Stimulated activated naive B cell treated with anti-CD40 and anti-IgM and Interleukin-4, amounts not matched to agents 10 μg/mL and 1 μg/mL and 100 μg/mL, for 72 hours (primary cell): ENCODE measurements around the gene SAV1.

Experiments
- ATAC-seq, 2 donors: fragments of 150-1000 bp; cut with Tn5 transposase; replicated peaks; 2 replicates each; pipeline ENCODE4 v1.10.0; 2021; ENCODE audit warnings: moderate library complexity in 1 of 2
- DNase-seq: peaks from one replicate; pipeline ENCODE4 v3.0.0; 2021
- H3K27ac Mint-ChIP-seq: one replicate; pipeline ENCODE4 v1.8.0; 2022; ENCODE audit warnings: mild to moderate bottlenecking, mixed read lengths
- H3K27me3 Mint-ChIP-seq, 2 donors: one replicate each; pipeline ENCODE4 v1.8.0; 2022; ENCODE audit warnings: mixed read lengths in 2 of 2
- H3K36me3 Mint-ChIP-seq, 2 donors: one replicate each; pipeline ENCODE4 v1.8.0; 2022; ENCODE audit warnings: mixed read lengths in 2 of 2, mild to moderate bottlenecking in 1 of 2
- H3K4me1 Mint-ChIP-seq, 2 donors: one replicate each; pipeline ENCODE4 v1.8.0; 2022; ENCODE audit warnings: mixed read lengths in 2 of 2, mild to moderate bottlenecking in 1 of 2
- H3K4me3 Mint-ChIP-seq, 2 donors: one replicate each; pipeline ENCODE4 v1.8.0; 2022; ENCODE audit warnings: mild to moderate bottlenecking in 2 of 2, mixed read lengths in 2 of 2, moderate library complexity in 1 of 2
- H3K9me3 Mint-ChIP-seq, 2 donors: one replicate each; pipeline ENCODE4 v1.8.0; 2022; ENCODE audit warnings: mixed read lengths in 2 of 2, mild to moderate bottlenecking in 1 of 2

The SAV1 gene

GRCh38 chr14:50608302-50608851 lies 59.7 kb downstream of the SAV1 start:
- no peak for DNase-seq

GRCh38 chr14:50607761-50608160 lies 60.3 kb downstream of the SAV1 start:
- Mint-ChIP-seq H3K4me1 (no peaks in the 10 kb centered on the region), H3K4me3 (no peak overlapping the region), H3K9me3 (no peaks in the 10 kb centered on the region), H3K27me3 (no peaks in the 10 kb centered on the region), H3K27ac (no peak overlapping the region), H3K36me3 (no peaks in the 10 kb centered on the region)
- no peak for ATAC-seq
- DNase-seq, result no peak

More at GRCh38 chr14:50608302-50608851, 59.7 kb downstream of the SAV1 start:
- H3K9me3 Mint-ChIP-seq, result no peaks in the 10 kb centered on the region
- H3K27ac Mint-ChIP-seq, result no peak overlapping the region
- H3K27me3 Mint-ChIP-seq, result no peaks in the 10 kb centered on the region
- ATAC-seq, result no peak
- no peaks in the 10 kb centered on the region for H3K36me3 Mint-ChIP-seq
- no peaks in the 10 kb centered on the region for H3K4me1 Mint-ChIP-seq
- H3K4me3 Mint-ChIP-seq, result no peak overlapping the region

DNA sequence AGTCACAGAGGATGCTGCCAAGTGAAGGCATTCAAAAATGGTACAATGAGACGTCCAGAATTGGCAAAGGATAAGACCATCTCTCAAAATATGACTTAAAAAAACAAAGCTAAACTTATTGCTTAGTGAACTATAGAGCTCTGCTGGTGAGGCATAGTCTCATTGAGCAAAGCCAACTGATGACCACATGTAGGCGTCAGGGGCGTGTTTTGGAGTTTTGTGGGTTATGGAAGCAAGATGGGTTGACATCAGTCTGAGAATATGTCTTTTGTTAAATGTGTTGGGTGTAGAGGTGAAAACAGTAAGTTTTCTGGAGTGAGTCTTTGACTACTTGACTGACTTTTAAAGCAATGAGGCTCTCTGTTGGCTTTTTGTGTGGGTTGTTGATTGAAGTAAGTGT lies 60.9 kb downstream of the SAV1 start:
- no peak for ATAC-seq
- H3K27me3 Mint-ChIP-seq, result no peaks in the 10 kb centered on the region
- H3K4me1 Mint-ChIP-seq, result no peaks in the 10 kb centered on the region
- no peak overlapping the region for H3K27ac Mint-ChIP-seq
- no peaks in the 10 kb centered on the region for H3K36me3 Mint-ChIP-seq
- H3K4me3 Mint-ChIP-seq, result no peak overlapping the region
- no peak for DNase-seq
- no peaks in the 10 kb centered on the region for H3K9me3 Mint-ChIP-seq

DNA sequence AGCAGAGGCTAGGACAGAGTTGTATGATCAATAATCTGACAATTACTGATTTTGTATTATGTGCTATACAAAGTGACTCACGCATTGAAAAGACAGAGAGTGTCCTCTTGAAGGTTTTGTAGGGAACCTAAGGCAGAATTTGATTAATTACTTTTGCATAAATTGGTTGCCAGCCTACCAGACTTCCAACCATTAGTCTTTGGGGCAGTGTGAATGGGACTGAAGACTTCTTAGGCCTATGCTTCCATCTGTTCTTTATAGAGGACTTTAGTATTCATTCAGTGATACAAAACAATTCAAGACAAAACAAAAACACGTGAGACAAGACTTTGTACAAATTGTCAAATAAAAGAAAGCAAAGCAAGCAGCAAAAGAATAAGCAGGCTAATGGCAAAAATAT lies 61.6 kb downstream of the SAV1 start:
- Mint-ChIP-seq H3K9me3 (no peaks in the 10 kb centered on the region), H3K27me3 (no peaks in the 10 kb centered on the region), H3K27ac (no peak overlapping the region), H3K36me3 (no peaks in the 10 kb centered on the region), H3K4me3 (no peak overlapping the region), H3K4me1 (no peaks in the 10 kb centered on the region)
- DNase-seq (no peak), ATAC-seq (no peak)

DNA sequence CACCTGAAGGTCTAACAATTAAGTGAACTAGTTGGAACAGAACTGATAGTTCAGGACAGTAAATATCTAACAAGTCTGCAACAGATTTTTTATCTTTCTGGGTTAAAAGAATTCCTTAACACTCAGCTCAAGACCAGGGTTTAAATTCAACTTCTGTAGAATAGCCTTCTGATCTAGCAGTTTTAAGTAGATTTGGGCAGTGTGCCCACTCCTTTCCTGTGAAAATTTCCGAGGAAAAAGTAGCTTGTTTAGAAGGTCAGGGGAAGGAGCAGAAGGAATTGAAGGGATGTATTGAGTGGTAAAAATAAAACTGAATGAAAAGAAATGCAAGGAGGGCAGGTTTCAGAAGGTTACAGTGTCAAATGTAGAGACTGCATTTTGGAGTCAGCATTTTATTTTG lies 62.3 kb downstream of the SAV1 start:
- Mint-ChIP-seq H3K27ac (no peak overlapping the region), H3K4me3 (no peak overlapping the region), H3K9me3 (no peaks in the 10 kb centered on the region), H3K4me1 (no peaks in the 10 kb centered on the region), H3K27me3 (no peaks in the 10 kb centered on the region), H3K36me3 (no peaks in the 10 kb centered on the region)
- DNase-seq (no peak), ATAC-seq (no peak)

DNA sequence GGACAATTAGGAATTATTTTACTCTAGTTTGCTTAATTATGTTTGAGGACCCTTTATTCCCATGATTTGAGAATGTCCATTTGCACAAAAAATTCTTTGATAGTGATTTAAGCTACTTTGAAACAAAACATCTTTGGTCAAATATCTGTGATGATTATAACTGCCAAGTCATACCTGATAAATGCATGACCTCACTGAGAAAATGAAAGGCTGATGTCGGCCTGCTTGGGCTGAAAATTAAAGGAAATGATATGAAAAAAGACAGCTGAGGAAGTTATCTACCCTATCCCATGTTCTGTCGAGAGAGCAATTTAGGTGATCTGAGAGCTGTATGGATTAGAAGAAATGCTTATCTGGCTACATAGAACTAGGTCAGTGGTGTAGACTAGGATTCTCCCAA lies 64.5 kb downstream of the SAV1 start:
- no peak for DNase-seq

GRCh38 chr14:50602035-50602434 lies 66.1 kb downstream of the SAV1 start:
- DNase-seq, result no peak
- no peak for ATAC-seq
- H3K9me3 Mint-ChIP-seq, result no peaks in the 10 kb centered on the region
- H3K4me3 Mint-ChIP-seq, result no peak overlapping the region
- H3K4me1 Mint-ChIP-seq, result no peaks in the 10 kb centered on the region
- H3K27me3 Mint-ChIP-seq, result no peaks in the 10 kb centered on the region
- no peak overlapping the region for H3K27ac Mint-ChIP-seq
- no peaks in the 10 kb centered on the region for H3K36me3 Mint-ChIP-seq

More for the DNA sequence above, 64.5 kb downstream of the SAV1 start:
- H3K4me3 Mint-ChIP-seq, result no peak overlapping the region
- ATAC-seq, result no peak
- H3K4me1 Mint-ChIP-seq, result no peaks in the 10 kb centered on the region
- no peaks in the 10 kb centered on the region for H3K9me3 Mint-ChIP-seq
- H3K36me3 Mint-ChIP-seq, result no peaks in the 10 kb centered on the region
- H3K27me3 Mint-ChIP-seq, result no peaks in the 10 kb centered on the region
- H3K27ac Mint-ChIP-seq, result no peak overlapping the region

DNA sequence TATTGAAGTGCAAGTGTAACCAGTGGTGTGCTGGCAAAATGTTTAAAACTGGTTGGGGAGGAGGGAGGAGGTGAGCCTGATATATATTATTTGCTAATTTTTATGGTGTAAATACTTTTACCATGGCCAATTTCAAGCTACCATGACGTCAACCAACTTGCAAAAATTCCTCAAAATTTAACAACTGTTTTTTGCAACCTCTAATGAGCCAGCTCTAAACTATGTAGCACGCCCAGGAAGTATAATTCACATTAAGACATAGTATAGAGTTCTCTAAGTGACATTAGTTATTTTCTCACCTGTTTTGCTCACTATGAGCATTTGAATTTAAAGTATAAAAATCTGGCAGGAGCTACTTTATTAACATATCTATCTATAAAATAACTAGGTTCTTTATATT lies 66.7 kb downstream of the SAV1 start:
- no peaks in the 10 kb centered on the region for H3K27me3 Mint-ChIP-seq
- no peaks in the 10 kb centered on the region for H3K36me3 Mint-ChIP-seq
- H3K27ac Mint-ChIP-seq, result no peak overlapping the region
- no peaks in the 10 kb centered on the region for H3K9me3 Mint-ChIP-seq
- no peak for DNase-seq
- H3K4me3 Mint-ChIP-seq, result no peak overlapping the region
- no peaks in the 10 kb centered on the region for H3K4me1 Mint-ChIP-seq
- ATAC-seq, result no peak

GRCh38 chr14:50600849-50601248 lies 67.3 kb downstream of the SAV1 start:
- Mint-ChIP-seq H3K27ac (no peak overlapping the region), H3K27me3 (no peaks in the 10 kb centered on the region), H3K4me3 (no peak overlapping the region), H3K9me3 (no peaks in the 10 kb centered on the region), H3K36me3 (no peaks in the 10 kb centered on the region), H3K4me1 (no peaks in the 10 kb centered on the region)
- ATAC-seq, result no peak
- no peak for DNase-seq

DNA sequence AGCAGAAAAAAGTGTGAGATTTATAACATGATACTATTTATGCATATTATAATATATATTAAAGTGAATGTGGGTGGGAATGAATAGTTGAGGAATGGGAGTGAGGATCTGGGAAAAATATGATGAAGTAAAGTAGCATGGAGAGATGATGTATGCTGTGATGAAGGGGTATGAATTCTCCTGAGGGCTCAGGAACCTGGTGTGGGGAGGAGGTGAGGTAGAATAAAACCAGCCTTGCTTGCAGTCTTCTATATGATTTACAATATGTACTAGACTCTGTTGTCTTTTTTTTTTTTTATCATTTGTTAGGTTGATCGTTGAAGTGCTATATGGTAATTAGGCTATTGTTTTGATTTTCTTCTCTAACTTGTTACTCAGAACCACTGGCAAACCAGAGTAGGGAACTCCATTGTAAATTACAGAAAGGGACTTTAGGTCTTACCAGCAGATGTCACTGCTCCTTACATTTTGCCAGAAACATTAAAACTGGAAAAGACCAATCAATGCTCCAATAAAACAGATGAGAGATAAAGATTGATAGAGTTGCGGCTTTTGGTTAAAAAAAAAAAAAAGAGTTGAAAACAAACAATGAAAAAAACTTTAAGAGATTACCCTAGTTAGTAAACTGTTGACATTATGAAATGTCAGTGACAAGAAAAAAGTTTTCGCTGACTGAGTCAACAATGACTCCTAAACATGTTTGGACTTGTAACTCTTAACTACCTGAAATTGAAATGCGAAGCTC lies 68.2 kb downstream of the SAV1 start:
- no peak for DNase-seq
- Mint-ChIP-seq H3K9me3 (no peaks in the 10 kb centered on the region), H3K27me3 (no peaks in the 10 kb centered on the region), H3K36me3 (no peaks in the 10 kb centered on the region), H3K27ac (peak overlapping the region; percentile 7), H3K4me1 (no peaks in the 10 kb centered on the region), H3K4me3 (no peak overlapping the region)
- peak in 1 of 2 donors; percentile 39 for ATAC-seq

DNA sequence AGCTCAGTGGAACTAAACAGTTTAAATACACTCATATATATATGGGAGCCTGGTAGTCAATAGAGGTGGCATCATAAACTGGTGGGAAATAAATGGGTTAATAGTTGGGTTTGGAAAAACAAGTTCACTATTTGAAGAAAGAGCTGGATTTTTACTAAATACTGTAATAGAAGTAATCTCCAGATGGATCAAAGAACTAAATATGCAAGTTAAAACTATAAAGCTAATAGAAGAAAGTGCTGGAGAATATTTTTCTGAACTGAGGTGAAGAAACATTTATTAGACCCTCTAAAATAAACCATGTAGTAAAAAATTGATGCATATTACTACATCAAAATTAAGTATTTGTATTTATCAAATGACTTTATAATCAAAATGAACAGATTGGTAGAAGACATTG lies 69.3 kb downstream of the SAV1 start:
- H3K4me1 Mint-ChIP-seq, result no peaks in the 10 kb centered on the region
- no peaks in the 10 kb centered on the region for H3K9me3 Mint-ChIP-seq
- DNase-seq, result no peak
- no peak overlapping the region for H3K27ac Mint-ChIP-seq
- H3K4me3 Mint-ChIP-seq, result no peak overlapping the region
- no peak for ATAC-seq
- peaks cover 0 to 2% of the 10 kb centered on the region in 2 donors for H3K36me3 Mint-ChIP-seq
- H3K27me3 Mint-ChIP-seq, result no peaks in the 10 kb centered on the region

DNA sequence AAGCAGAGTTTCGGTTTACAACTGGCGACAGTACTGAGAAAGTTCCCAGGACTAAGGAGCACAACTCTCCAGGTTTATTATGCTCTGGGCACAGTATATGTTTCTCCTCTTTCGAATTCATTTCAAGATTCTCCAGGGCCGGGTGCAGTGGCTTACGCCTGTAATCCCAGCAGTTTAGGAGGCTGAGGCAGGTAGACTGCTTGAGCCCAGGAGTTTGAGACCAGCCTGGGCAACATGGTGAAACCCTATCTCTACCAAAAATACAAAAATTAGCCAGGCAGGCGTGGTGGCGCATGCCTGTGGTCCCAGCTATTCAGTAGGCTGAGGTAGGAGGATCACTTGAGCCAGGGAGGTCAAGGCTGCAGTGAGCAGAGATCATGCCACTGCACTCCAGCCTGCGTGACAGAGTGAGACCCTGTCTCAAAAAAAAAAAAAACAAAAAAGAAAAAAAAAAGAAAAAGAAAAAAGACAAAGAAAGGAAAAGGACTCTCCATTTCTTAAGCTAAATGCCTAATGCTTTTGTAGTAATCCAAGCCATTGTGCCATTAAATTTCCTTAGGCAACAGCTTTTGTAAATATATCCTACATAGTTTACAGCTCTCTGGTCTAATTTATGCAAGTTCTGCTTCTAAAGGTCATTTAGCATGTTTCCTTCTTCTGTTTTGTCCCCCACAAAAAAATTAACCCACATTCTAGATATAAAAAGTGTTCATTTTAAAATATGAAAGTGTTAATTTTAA lies 73.4 kb downstream of the SAV1 start:
- Mint-ChIP-seq H3K27me3 (no peaks in the 10 kb centered on the region), H3K9me3 (no peaks in the 10 kb centered on the region), H3K36me3 (peaks cover 2 to 4% of the 10 kb centered on the region in 2 donors), H3K4me1 (no peaks in the 10 kb centered on the region), H3K4me3 (no peak overlapping the region), H3K27ac (no peak overlapping the region)
- ATAC-seq (no peak), DNase-seq (no peak)

DNA sequence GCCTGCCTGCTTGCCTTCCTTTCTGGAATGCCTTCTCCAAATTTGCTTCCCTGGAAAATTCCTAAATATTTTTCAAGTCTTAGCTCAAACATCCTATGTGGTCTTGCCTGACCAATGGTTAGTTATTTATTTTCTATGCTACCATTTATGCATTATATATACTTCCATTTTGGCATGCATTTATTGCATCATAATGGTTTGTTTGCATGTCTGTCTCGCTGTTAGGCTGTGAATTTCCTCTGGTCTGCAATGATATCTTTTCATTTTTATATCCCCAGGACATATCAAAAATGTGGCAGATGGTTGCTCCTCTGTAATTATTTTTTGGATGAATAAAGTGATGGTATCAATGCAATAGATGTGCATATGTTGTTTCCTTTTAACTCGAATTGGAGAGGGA lies 77.6 kb downstream of the SAV1 start:
- H3K4me3 Mint-ChIP-seq, result no peak overlapping the region
- H3K4me1 Mint-ChIP-seq, result no peaks in the 10 kb centered on the region
- peaks cover 2 to 4% of the 10 kb centered on the region in 2 donors for H3K36me3 Mint-ChIP-seq
- no peak overlapping the region for H3K27ac Mint-ChIP-seq
- no peaks in the 10 kb centered on the region for H3K9me3 Mint-ChIP-seq
- DNase-seq (no peak), ATAC-seq (no peak)
- H3K27me3 Mint-ChIP-seq, result no peaks in the 10 kb centered on the region
